ENCODE results near the gene NOC4L.

NOC4L gene

GRCh38 chr12:132116709-132117557, 27.3 kb upstream of the NOC4L start:
- no peak for TF ChIP-seq ZFX (IDR thresholded peaks at IDR 0.05)
- no peak for TF ChIP-seq CTCF (conservative IDR thresholded peaks at IDR 0.05)
- no peak overlapping the region for H3K27ac ChIP-seq

- no peak for TF ChIP-seq CTCF (conservative IDR thresholded peaks at IDR 0.05)
- no peak for TF ChIP-seq ZFX (IDR thresholded peaks at IDR 0.05)
- H3K27ac ChIP-seq, result no peak overlapping the region
Observed at GRCh38 chr12:132117558-132117875, 26.7 kb upstream of the NOC4L start.

DNA sequence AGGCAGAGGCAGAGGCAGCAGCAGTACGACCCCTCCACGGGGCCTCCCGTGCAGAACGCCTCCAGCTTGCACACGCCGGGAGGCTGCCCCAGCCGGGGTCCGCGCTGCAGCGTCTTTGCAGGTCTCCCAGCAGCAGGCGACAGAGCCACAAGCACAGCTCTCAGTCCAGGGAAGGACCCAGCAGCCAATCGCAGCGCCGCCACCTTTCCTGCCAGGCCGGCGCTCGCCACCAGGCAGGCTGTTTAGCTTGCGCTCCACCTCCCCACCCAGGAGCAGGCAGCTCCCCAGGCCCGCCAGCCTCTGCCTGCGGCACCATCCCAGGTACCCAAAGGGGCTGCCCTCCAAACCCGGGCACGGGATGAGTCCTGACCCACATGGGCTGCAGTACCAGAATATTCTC, 25.4 kb upstream of the NOC4L start:
- H3K27ac ChIP-seq, result no peak overlapping the region
- no peak for TF ChIP-seq ZFX (IDR thresholded peaks at IDR 0.05)
- no peak for TF ChIP-seq CTCF (conservative IDR thresholded peaks at IDR 0.05)

GRCh38 chr12:132121283-132121682, 23.0 kb upstream of the NOC4L start:
- TF ChIP-seq ZFX (IDR thresholded peaks at IDR 0.05) (no peak), CTCF (conservative IDR thresholded peaks at IDR 0.05) (no peak)
- H3K27ac ChIP-seq, result no peak overlapping the region

DNA sequence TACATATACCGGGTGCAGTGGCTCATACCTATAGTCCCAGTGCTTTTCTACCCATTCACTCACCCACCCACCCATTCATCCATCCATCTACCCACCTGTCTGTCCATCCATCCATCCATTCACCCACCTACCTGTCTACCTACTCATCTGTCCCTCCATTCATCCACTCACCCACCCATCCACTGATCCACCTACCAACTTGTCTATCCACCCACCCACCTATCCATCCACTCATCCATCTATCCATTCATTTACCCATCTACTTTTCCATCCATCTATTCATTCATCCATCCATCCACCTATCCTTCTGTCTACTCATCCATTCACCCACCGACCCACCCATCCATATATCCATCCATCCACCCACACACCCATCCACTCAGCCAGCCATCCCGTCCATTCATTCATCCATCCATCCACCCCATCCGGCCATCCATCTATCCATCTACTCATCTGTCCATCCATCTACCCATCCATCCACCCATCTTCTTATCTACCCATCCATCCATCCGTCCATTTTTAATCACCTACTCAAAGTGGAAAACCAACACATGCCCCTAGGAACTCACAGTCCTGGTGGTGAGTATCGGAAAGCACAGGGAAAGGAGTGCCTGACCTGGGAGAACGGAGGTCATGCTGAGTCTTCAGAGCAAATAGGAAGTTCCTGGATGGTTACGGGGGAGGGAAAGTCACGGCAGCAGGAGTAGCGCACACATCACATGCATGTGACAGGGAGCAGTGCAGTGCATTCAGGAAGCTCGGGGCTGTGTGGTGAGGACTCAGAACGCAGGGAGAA, 20.1 kb upstream of the NOC4L start:
- TF ChIP-seq CTCF (conservative IDR thresholded peaks at IDR 0.05) (no peak), ZFX (IDR thresholded peaks at IDR 0.05) (no peak)
- no peak overlapping the region for H3K27ac ChIP-seq

GRCh38 chr12:132124766-132125425, 19.4 kb upstream of the NOC4L start:
- H3K27ac ChIP-seq, result no peak overlapping the region
- TF ChIP-seq CTCF (conservative IDR thresholded peaks at IDR 0.05), result no peak
- TF ChIP-seq ZFX (IDR thresholded peaks at IDR 0.05), result no peak

DNA sequence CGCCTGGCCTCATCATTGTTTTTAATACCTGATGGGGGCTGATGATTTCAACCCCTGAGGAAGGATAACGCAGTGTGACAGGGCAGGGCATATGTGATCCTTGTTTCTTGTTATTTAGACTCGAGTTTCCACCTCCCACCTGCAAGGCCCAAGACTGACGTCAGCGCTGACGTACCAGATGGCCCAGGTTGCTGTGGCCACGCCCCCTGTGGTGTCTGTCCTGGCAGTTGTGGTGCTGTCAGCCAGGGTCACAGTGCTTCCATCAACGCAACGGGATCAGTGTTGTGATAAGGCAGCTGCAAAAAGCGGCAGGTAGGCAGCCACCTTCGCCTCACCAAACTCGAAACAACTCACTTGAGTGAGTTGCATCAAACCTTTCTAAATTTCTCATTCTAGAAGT, 18.5 kb upstream of the NOC4L start:
- no peak overlapping the region for H3K27ac ChIP-seq
- no peak for TF ChIP-seq ZFX (IDR thresholded peaks at IDR 0.05)
- TF ChIP-seq CTCF (conservative IDR thresholded peaks at IDR 0.05), result no peak
